ENCODE measurements around the gene SENP6.

- TF ChIP-seq EZH2 (IDR thresholded peaks at IDR 0.05; ENCODE audit: borderline replicate concordance) = no peak
- TF ChIP-seq CTCF (IDR thresholded peaks at IDR 0.05; ENCODE audit: poor library complexity) = no peak
- no peak for TF ChIP-seq EZH2phosphoT487 (IDR thresholded peaks at IDR 0.05; ENCODE audit: low read depth, severe bottlenecking, unreplicated experiment)
Measured at GRCh38 chr6:75601304-75602245, at the start of gene SENP6.

Measured in hepatocyte (in vitro differentiated cells).